ENCODE results near the gene FOXR2.
A peak's percentile ranks its signal among the peaks of the same experiment; 100 is the strongest.

Gene FOXR2

DNA sequence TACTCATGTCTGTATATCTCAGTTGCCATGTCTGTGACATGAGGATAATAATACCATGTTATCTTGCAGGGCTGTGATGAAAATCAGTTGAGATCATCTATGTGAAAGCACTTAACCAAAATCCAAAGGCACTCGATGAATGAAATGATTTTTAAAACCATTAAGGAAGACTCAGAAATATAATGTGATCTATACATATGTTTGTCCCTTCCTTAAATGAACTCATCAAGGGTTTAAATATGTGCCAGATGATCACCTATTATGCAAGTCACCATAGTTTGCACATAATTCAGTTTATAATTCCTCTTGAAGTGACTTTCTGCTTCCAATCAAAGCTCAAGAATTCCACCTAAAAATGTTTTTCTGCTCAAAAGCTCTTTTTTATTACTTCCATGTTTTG is at the start of gene FOXR2:
Gene FOXR2, plus strand, starts transcription at position 301 of the 400 bp plus-strand sequence. CDS start 312 bp downstream, outside the sequence.
- no peak for DNase-seq
- intact Hi-C loops (cut with DNase I) = no loop called here

DNA sequence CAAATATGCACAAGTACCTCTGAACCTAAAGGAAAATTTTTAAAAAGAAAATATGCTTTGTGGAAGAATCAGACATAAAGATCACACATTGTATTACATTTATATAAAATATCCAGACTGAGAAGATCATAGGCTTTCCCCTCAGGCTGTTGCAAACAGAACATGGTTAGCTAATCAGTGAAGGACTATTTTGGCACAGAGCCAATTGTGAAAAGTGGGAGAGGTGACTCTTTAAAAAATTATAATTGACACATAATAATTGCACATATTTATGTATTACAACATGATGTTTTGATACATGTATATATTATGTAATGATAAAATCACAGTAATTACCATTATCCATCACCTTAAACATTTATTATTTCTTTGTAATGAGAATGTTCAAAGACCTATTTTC is 44.1 kb upstream of the FOXR2 start:
- DNase-seq = no peak
- intact Hi-C loops (cut with DNase I) = no loop called here

DNA sequence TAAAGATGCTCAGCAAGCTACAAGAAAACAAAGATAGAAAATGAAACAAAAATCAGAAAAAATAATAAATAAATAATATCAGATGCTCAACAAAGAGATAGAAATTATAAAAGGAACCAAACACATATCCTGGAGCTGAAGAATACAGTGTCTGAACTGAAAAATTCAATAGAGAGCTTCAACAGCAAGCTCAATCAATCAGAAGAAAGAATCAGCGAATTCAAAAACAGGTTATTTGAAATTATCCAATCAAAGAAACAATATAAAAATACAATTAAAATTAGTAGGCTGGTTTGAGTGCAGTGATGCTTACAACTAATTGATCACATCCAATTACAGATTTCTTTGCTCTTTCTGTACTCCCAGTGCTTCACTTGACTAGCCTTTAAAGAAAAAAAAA is 40.8 kb upstream of the FOXR2 start:
- no peak for DNase-seq

DNA sequence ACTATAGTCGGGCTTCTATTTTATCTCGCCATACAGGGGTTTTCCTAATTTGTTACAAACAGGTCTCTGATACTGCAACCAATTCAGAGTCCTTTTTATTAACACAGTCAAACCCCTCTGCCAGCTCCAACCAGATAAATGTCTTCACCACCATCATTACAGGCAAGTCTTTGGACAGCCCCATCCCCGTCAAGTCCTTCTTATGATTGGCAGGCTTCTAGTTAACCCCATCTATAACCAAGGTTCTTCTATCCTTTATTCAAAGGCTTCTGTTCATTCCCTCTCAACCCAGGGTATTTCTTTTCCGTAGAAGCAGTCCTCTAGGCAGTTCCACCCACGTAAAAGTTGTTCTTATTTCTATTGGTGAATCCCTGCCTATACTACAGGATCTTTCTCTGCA is 29.9 kb upstream of the FOXR2 start:
- DNase-seq = no peak
- intact Hi-C loops (cut with DNase I) = no loop called here

More for the DNA sequence above, 40.8 kb upstream of the FOXR2 start:
- intact Hi-C loops (cut with DNase I) = no loop called here

DNA sequence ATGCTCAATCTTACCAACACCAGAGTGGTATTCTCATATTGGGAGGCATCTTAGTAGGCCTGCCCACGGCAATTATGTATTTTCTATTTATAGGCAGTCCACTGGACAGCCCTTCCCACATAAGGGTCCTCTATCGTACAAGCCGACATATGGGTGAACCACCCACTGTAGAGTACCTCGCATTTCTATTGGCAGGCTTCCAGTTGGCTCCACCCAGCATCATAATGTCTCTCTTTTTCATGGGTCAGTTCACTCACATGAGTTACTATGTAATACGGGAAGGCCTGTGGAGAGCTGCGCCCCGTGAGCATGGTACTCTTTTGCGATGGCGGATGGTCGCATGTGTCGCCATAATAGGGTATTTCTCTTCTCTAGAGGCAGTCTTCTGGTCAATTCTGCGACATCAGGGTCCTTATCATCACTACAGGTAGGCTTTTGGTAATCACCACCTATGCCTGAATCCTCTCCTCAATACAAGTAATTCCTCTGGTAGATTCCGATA is 29.4 kb upstream of the FOXR2 start:
- intact Hi-C loops (cut with DNase I) = no loop called here
- no peak for DNase-seq

GRCh38 chrX:55598333-55598732 is 24.9 kb upstream of the FOXR2 start:
- DNase-seq = no peak
- intact Hi-C loops (cut with DNase I) = no loop called here

DNA sequence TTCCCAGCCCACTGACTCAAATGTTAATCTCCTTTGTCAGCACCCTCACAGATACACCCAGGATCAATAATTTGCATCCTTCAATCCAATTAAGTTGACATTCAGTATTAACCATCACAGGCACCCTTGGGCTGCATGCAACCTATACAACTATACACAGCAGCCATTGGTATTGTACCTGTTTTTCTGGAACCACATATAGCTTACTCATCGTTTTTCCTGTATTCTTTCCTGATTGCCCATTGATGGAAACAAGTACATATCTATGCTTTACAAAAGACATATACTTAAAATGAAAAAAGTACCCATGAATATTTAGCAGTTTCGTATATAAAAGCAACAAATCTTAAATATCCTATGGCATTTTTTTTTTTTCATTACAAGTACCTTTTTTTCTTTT is 3.7 kb upstream of the FOXR2 start:
- DNase-seq = no peak
- intact Hi-C loops (cut with DNase I) = no loop called here

GRCh38 chrX:55624403-55624802 is 1.2 kb downstream of the FOXR2 start:
- intact Hi-C loops (cut with DNase I) = no loop called here
- DNase-seq = no peak

- intact Hi-C loops (cut with DNase I) = no loop called here
- peak in 1 of 10 donors; percentile 73 for DNase-seq
These were observed 12.9 kb downstream of the FOXR2 start for GRCh38 chrX:55636109-55636508.

- DNase-seq = no peak
- intact Hi-C loops (cut with DNase I) = no loop called here
These were observed 15.7 kb downstream of the FOXR2 start for GRCh38 chrX:55638933-55639332.

DNA sequence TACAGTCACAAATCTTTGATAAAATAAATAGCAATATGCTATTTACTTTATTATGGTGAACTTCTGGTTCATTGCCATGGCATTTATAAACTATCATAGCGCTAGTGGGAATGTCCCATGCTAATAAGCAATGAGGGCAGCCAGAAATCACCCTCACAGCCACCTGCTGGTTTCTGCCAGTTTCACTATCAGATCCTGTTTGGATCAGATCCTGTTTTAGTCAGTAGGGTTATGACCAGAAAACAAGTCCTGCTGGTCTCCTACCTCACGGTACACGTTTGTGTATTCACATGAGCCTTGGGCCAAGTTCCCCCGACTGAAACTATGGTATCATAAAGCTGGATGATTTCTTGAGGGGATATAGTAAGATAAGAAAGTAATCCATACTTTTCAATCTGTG is 17.7 kb downstream of the FOXR2 start:
- intact Hi-C loops (cut with DNase I) = no loop called here
- DNase-seq = no peak

- DNase-seq = no peak
- intact Hi-C loops (cut with DNase I) = no loop called here
These were observed 25.2 kb downstream of the FOXR2 start for GRCh38 chrX:55648434-55648833.

- DNase-seq = no peak
- intact Hi-C loops (cut with DNase I) = no loop called here
These were observed 36.7 kb downstream of the FOXR2 start for GRCh38 chrX:55659931-55660330.

GRCh38 chrX:55663584-55663983 is 40.4 kb downstream of the FOXR2 start:
- DNase-seq = no peak
- intact Hi-C loops (cut with DNase I) = no loop called here

DNA sequence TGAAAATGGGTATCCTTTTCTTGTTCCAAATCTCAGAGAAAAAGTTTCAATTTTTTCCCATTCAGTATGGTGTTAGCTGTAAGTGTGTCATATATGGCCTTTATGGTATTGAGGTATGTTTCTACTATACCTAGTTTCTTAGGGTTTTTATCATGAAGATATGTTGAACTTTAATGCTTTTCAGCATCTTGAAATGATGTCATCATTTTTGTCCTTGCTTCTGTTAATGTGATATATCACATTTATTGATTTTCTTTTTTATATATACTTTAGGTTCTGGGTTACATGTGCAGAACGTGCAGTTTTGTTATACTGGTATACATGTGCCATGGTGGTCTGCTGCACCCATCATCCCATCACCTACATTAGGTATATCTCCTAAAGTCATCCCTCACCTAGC is 44.9 kb downstream of the FOXR2 start:
- intact Hi-C loops (cut with DNase I) = no loop called here
- no peak for DNase-seq
